SU-DHL-6 (cell line): ENCODE results near the gene MTHFD1.
A peak's percentile ranks its signal among the peaks of the same experiment; 100 is the strongest.

Source experiments
- H2AFZ ChIP-seq: fragments of 200-600 bp; sonication (generic); 2 replicates; pipeline ENCODE4 v1.6.1; 2014; ENCODE audit warnings: low read depth, mild to moderate bottlenecking, moderate library complexity, mixed read lengths, antibody characterized with exemption, low read length; ENCODE audit not compliant: severe bottlenecking
- H3F3A ChIP-seq: fragments of 200-600 bp; shearing (Covaris generic); 2 replicates; pipeline ENCODE4 v1.6.0; 2016; ENCODE audit warnings: antibody characterized with exemption, mild to moderate bottlenecking; ENCODE audit not compliant: insufficient read depth
- H3K27ac ChIP-seq: fragments of 200-600 bp; sonication (generic); 2 replicates; pipeline ENCODE4 v1.5.1; 2016; ENCODE audit warnings: low read depth, mild to moderate bottlenecking, low read length, moderate library complexity, mixed read lengths
- H3K27me3 ChIP-seq: fragments of 200-600 bp; sonication (generic), shearing (Covaris generic); 2 replicates; pipeline ENCODE4 v1.6.0; 2014; ENCODE audit warnings: mild to moderate bottlenecking, low read length
- H3K36me3 ChIP-seq: fragments of 200-600 bp; sonication (generic); 2 replicates; pipeline ENCODE4 v1.6.1; 2014; ENCODE audit warnings: mild to moderate bottlenecking, low read length, mixed read lengths
- H3K4me2 ChIP-seq: fragments of 300-600, 200-600 bp; shearing (Covaris generic), sonication (generic); 2 replicates; pipeline ENCODE4 v1.6.0; 2014; ENCODE audit warnings: low read length, low read depth, mild to moderate bottlenecking; ENCODE audit not compliant: poor library complexity, severe bottlenecking
- H3K4me3 ChIP-seq: fragments of 200-600 bp; sonication (generic); 2 replicates; pipeline ENCODE4 v1.5.1; 2014; ENCODE audit warnings: antibody characterized with exemption, low read length, mild to moderate bottlenecking, mixed read lengths; ENCODE audit not compliant: insufficient read depth, poor library complexity, severe bottlenecking
- H3K79me2 ChIP-seq: fragments of 200-600 bp; sonication (generic); 2 replicates; pipeline ENCODE4 v1.6.1; 2014; ENCODE audit warnings: mild to moderate bottlenecking, low read length, moderate library complexity; ENCODE audit not compliant: insufficient read depth
- H3K9ac ChIP-seq: fragments of 200-600 bp; sonication (generic); 2 replicates; pipeline ENCODE4 v1.7.0; 2014; ENCODE audit warnings: mild to moderate bottlenecking, low read length
- H3K9me2 ChIP-seq: fragments of 200-600 bp; sonication (generic); replicated peaks from 2 replicates; pipeline ENCODE4 v1.6.1; 2014; ENCODE audit warnings: low read length; ENCODE audit not compliant: insufficient read depth
- H3K9me3 ChIP-seq: fragments of 200-600 bp; sonication (generic); 2 replicates; pipeline ENCODE4 v1.6.1; 2014; ENCODE audit warnings: low read length, mixed read lengths; ENCODE audit not compliant: insufficient read depth
- H4K20me1 ChIP-seq: fragments of 200-600 bp; sonication (generic); 2 replicates; pipeline ENCODE4 v1.6.1; 2014; ENCODE audit warnings: low read depth, mild to moderate bottlenecking, antibody characterized with exemption, low read length, moderate library complexity, mixed read lengths
- CTCF ChIP-seq: fragments of 200-600 bp; sonication (generic); IDR thresholded peaks from one replicate; pipeline ENCODE4 v1.5.1; 2017; ENCODE audit warnings: antibody characterized with exemption, mild to moderate bottlenecking, low read length, moderate library complexity; ENCODE audit not compliant: insufficient read depth, poor library complexity, severe bottlenecking
- EZH2phosphoT487 ChIP-seq: fragments of 200-600 bp; sonication (generic), shearing (Covaris generic); conservative IDR thresholded peaks from 2 replicates; pipeline ENCODE4 v1.6.1; 2018; ENCODE audit warnings: mild to moderate bottlenecking, antibody characterized with exemption, low read length, moderate library complexity, mixed read lengths

The MTHFD1 gene

GRCh38 chr14:64501411-64502171 is 113.4 kb downstream of the MTHFD1 start:
- H3F3A ChIP-seq: peaks cover 52% of the 10 kb centered on the region
- H3K9me2 ChIP-seq: no peaks in the 10 kb centered on the region
- peaks cover 18% of the 10 kb centered on the region for H3K36me3 ChIP-seq
- peaks cover 83% of the 10 kb centered on the region for H3K79me2 ChIP-seq
- H3K9me3 ChIP-seq: no peaks in the 10 kb centered on the region
- peak overlapping the region; percentile 76 for H3K4me2 ChIP-seq
- peak overlapping the region; percentile 85 for H3K4me3 ChIP-seq
- H3K27ac ChIP-seq: peak overlapping the region; percentile 99
- TF ChIP-seq EZH2phosphoT487 (no peak), CTCF (no peak)
- H3K27me3 ChIP-seq: no peaks in the 10 kb centered on the region
- H4K20me1 ChIP-seq: 0 out of 2 replicates have a peak, but pooled peaks cover 5% of the 10 kb centered on the region
- peak overlapping the region; percentile 99 for H3K9ac ChIP-seq
- no peak overlapping the region for H2AFZ ChIP-seq

GRCh38 chr14:64502456-64502855 is 114.3 kb downstream of the MTHFD1 start:
- H2AFZ ChIP-seq: no peak overlapping the region
- H3K27ac ChIP-seq: peak overlapping the region; percentile 99

GRCh38 chr14:64502887-64503433 is 114.8 kb downstream of the MTHFD1 start:
- Histone ChIP-seq H3K9me2 (no peaks in the 10 kb centered on the region), H4K20me1 (peaks cover 3% of the 10 kb centered on the region; the same call in 1 of the 2 replicates), H3K9ac (peak overlapping the region; percentile 99), H3K27me3 (no peaks in the 10 kb centered on the region), H3K27ac (peak overlapping the region; percentile 99), H3K9me3 (no peaks in the 10 kb centered on the region), H3F3A (peaks cover 56% of the 10 kb centered on the region), H3K36me3 (peaks cover 4% of the 10 kb centered on the region), H3K4me2 (peak overlapping the region; percentile 76), H3K4me3 (peak overlapping the region; percentile 85), H3K79me2 (peaks cover 83% of the 10 kb centered on the region), H2AFZ (peak overlapping the region; percentile 27)
- TF ChIP-seq CTCF (no peak), EZH2phosphoT487 (no peak)

More at GRCh38 chr14:64502456-64502855, 114.3 kb downstream of the MTHFD1 start:
- no peak for TF ChIP-seq CTCF
- no peak for TF ChIP-seq EZH2phosphoT487
- Histone ChIP-seq H4K20me1 (no peaks in the 10 kb centered on the region), H3K9ac (peak overlapping the region; percentile 99), H3K4me3 (peak overlapping the region; percentile 85), H3K9me2 (no peaks in the 10 kb centered on the region), H3F3A (peaks cover 56% of the 10 kb centered on the region), H3K4me2 (peak overlapping the region; percentile 76), H3K79me2 (peaks cover 83% of the 10 kb centered on the region), H3K36me3 (peaks cover 9% of the 10 kb centered on the region), H3K9me3 (no peaks in the 10 kb centered on the region), H3K27me3 (no peaks in the 10 kb centered on the region)
